GM13976 (cell line): ENCODE results near the gene BZW1.

Experiments used
- DNase-seq: peaks from one replicate; pipeline ENCODE4 v3.0.0; 2012; ENCODE audit warnings: low spot score
- CTCF ChIP-seq: IDR thresholded peaks from 2 replicates; pipeline ENCODE4 v1.5.1; 2012; ENCODE audit warnings: borderline replicate concordance, mild to moderate bottlenecking; ENCODE audit not compliant: insufficient read depth; ENCODE audit errors: extremely low read depth, missing control alignments, control extremely low read depth
- in situ Hi-C: fragments of 300-500 bp; cut with MboI; formaldehyde crosslinking; loops from one replicate; pipeline ENCODE4 v1.12.0; 2022; ENCODE audit warnings: low sequenced_read_pairs, mixed read lengths, inconsistent platforms; ENCODE audit not compliant: unreplicated experiment

The BZW1 gene

DNA sequence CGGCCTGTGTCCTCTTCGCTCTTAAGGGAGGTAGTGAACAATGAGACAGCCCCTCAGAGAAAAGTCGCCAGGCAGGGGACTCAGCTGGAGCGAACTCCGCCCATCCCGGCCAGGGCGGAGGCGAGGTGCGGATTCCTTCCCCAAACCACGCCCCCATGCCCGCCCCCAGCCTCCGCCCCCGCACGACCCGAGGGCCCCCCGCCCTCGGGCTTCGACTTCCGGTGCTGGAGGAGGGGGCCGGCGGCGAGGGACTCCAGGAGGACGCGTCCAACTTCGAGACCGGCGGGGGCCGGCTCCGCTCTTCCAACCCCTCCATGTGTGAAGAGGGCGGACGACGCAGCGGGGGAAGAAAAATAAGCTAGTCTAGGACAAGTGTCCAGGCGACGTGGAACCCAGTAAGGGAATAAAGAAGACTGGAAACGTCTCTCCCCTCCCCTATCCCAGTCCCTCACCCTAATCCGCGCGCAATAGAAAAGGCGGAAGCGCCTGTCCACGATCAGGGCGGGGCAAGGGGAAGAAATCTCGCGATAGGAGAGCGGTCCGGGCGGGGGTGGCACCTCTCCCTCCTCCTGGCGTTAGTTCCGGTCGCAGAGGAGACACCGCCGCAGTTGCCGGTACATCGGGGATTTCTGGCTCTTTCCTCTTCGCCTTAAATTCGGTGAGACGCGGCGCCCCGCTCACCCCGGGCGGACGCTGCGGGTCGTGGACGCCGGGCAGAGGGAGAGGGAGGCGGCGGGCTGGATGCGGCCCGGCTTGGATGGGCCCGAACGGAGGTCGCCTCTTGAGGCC lies at the start of gene BZW1:
BZW1 (plus strand) TSS at position 578 of the 789 bp plus-strand sequence. CDS start 1,308 bp downstream, outside the sequence.
- peak; percentile 97 for DNase-seq
- in situ Hi-C loops: no loop called here
- TF ChIP-seq CTCF: no peak

DNA sequence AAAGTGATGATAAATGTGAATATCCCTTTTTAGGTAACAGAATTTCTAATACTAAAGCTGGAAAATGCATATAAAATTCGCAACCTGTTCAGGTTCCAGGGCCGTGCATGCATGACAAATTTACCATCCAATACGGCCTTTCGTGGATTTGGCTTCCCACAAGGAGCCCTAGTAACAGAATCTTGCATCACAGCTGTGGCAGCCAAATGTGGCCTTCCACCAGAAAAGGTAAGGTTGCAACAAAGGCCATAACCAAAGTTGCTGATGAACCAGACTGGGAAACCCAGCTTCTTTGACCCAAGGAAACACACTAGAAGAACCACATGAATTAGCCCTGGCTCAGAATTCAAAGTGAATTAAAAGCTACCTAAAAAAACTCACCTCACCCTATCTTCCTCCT lies 49.6 kb upstream of the BZW1 start:
- in situ Hi-C loops: no loop called here

GRCh38 chr2:200763422-200763821 lies 48.3 kb upstream of the BZW1 start:
- in situ Hi-C loops: no loop called here
- TF ChIP-seq CTCF: no peak
- no peak for DNase-seq

More for the DNA sequence above, 49.6 kb upstream of the BZW1 start:
- no peak for TF ChIP-seq CTCF
- no peak for DNase-seq

DNA sequence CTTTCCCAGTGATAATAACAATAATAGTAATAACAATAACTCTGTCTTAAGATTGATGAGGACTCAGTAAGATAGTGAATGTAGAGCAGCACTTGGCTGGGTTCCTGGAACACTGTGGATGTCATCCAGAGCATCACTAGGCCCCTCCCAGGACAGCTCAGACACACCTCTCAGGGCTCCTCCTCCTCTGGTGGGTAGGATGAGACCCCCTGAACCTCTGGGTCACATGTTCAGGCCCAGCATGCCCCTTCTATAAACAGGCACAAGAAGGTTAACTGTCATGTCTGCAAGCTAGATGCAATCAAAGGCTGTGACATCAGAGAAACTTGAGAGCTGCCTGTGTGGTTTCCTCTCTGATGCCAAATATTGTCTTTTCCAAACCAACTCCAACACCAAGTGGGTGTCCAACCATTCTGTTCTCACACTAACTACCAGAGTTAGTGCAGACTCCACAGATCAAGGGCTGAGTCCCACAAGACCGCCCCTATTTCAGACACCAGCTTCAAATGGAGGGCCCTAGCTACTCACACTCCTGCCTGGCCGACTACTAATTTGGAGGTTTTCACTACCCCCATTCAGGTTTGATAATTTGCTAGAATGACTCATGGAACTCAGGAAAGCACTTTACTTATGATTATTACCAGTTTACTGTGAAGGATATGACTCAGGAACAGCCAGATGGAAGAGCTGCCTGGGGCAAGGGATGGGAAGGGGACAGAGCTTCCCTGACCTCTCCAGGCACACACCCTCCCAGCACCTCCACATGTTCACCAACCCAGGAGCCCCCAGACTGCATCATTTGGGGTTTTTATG lies 46.4 kb upstream of the BZW1 start:
- DNase-seq: no peak
- TF ChIP-seq CTCF: no peak
- in situ Hi-C loops: no loop called here

- in situ Hi-C loops: no loop called here
- no peak for DNase-seq
- TF ChIP-seq CTCF: no peak
Observed at GRCh38 chr2:200765995-200766660, 45.6 kb upstream of the BZW1 start.

GRCh38 chr2:200767111-200767885 lies 44.4 kb upstream of the BZW1 start:
- in situ Hi-C loops: no loop called here
- no peak for DNase-seq
- no peak for TF ChIP-seq CTCF
